ENCODE results near the gene MCRIP1. TPM values are rescaled to one million over a fixed set of nuclear protein-coding genes. Genes with fewer than 3 reads are reported as not detected.

MCRIP1 gene
- polyA plus RNA-seq, 1 donor (not counting 4 experiments of a cell fraction or from before 2014, with no cell fraction given) = 17.7 TPM

DNA sequence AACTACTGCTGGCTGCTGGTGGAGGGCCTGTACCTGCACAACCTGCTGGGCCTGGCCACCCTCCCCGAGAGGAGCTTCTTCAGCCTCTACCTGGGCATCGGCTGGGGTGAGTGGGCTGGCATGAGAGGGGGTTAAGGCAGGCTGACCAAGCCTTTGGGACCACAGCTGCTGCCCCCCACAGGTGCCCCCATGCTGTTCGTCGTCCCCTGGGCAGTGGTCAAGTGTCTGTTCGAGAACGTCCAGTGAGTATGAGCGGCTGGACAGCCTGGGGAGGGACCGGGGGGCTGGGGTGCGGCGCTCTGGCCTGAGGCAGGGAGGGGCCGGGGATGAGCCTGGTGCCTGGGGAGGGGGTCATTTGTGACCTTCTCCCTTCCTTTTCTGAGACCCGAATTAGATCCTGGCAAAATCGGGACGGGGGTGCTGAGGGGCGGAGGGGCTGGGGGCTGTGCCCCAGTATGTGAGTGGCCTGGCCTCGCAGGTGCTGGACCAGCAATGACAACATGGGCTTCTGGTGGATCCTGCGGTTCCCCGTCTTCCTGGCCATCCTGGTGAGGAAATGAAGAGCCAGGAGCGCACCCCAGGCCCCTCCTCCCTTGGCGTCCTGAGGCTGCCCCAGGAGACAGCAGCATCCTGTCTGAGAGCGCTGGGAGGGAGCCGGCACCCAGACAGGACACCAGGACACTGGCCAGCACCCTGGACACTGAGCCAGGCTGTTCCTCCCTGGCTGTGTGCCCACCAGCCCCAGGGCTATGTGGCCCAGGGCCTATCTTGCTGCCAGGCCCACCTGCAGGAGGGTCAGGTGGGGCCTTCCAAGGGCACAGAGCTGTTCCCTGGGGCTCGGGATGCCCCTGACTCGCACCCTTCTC is 21.2 kb downstream of the MCRIP1 start:
- Histone ChIP-seq H3K36me3 (ENCODE audit: control insufficient read depth in 2 of 2, extremely low read depth in 1 of 2, insufficient read depth in 2 of 2, low read length in 2 of 2) (no peaks in the 10 kb centered on the region), H3K27ac (ENCODE audit: control insufficient read depth, insufficient read depth, low read length) (no peak overlapping the region), H3K4me2 (ENCODE audit: control insufficient read depth, extremely low read depth, insufficient read depth, low read depth, low read length) (no peak overlapping the region), H3K9ac (ENCODE audit: control insufficient read depth, extremely low read depth, insufficient read depth, low read length) (no peak overlapping the region), H3K9me1 (ENCODE audit: control insufficient read depth, extremely low read depth, insufficient read depth, low read length) (no peaks in the 10 kb centered on the region), H2AFZ (ENCODE audit: control insufficient read depth, low read length) (no peak overlapping the region), H3K27me3 (ENCODE audit: control insufficient read depth, extremely low read depth, insufficient read depth, low read length) (peaks cover 26% of the 10 kb centered on the region), H3K4me3 (ENCODE audit: control insufficient read depth in 2 of 3, extremely low read depth in 1 of 3, insufficient read depth in 2 of 3, low read depth in 1 of 3, low read length in 3 of 3) (no peak overlapping the region), H3K4me1 (ENCODE audit: control insufficient read depth, extremely low read depth, insufficient read depth, low read length) (no peaks in the 10 kb centered on the region), H3K9me3 (ENCODE audit: control insufficient read depth, low read depth, low read length) (no peaks in the 10 kb centered on the region), H4K20me1 (ENCODE audit: control insufficient read depth, extremely low read depth, insufficient read depth, low read length) (no peaks in the 10 kb centered on the region), H3K79me2 (ENCODE audit: control insufficient read depth, insufficient read depth, low read length) (no peaks in the 10 kb centered on the region)
- DNase-seq (ENCODE audit: low read depth, low spot score) (no peak), FAIRE-seq (no peak)
- dilution Hi-C loops (cut with MboI; ENCODE audit: extremely low pct_ligation_motif_present, low sequenced_read_pairs) = no loop called here
- no peak for TF ChIP-seq CTCF (optimal IDR thresholded peaks at IDR 0.05 in 1 of 3, IDR thresholded peaks at IDR 0.05 in 1 of 3, conservative IDR thresholded peaks at IDR 0.05 in 1 of 3; ENCODE audit: extremely low read depth in 1 of 3, insufficient read depth in 2 of 3, low read length in 3 of 3)
- TF ChIP-seq EZH2 (IDR thresholded peaks at IDR 0.05; ENCODE audit: low read length) = no peak

DNA sequence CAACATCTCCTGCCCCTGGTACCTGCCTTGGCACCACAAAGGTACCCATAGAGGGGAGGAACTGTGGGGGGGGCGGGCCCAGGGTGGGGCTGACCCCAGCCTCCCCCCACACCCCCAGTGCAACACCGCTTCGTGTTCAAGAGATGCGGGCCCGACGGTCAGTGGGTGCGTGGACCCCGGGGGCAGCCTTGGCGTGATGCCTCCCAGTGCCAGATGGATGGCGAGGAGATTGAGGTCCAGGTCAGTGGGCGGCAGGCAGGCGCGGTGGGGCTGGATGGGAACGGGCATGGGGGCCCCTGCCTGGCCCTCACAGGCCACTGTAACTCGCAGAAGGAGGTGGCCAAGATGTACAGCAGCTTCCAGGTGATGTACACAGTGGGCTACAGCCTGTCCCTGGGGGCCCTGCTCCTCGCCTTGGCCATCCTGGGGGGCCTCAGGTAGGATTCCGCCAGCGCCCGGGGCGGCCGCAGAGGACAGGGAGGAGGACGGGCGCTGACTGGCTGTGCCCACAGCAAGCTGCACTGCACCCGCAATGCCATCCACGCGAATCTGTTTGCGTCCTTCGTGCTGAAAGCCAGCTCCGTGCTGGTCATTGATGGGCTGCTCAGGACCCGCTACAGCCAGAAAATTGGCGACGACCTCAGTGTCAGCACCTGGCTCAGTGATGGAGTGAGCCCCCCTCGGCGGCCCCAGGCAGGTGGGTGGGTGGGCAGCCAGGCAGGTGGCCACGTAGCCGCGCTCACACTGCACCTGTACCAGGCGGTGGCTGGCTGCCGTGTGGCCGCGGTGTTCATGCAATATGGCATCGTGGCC is 22.0 kb downstream of the MCRIP1 start:
- H3K27ac ChIP-seq (ENCODE audit: control insufficient read depth, insufficient read depth, low read length) = no peak overlapping the region
- peaks cover 33% of the 10 kb centered on the region for H3K27me3 ChIP-seq (ENCODE audit: control insufficient read depth, extremely low read depth, insufficient read depth, low read length)
- H3K4me2 ChIP-seq (ENCODE audit: control insufficient read depth, extremely low read depth, insufficient read depth, low read depth, low read length) = no peak overlapping the region
- FAIRE-seq = no peak
- H3K4me3 ChIP-seq (ENCODE audit: control insufficient read depth in 2 of 3, extremely low read depth in 1 of 3, insufficient read depth in 2 of 3, low read depth in 1 of 3, low read length in 3 of 3) = no peak overlapping the region
- H3K9me3 ChIP-seq (ENCODE audit: control insufficient read depth, low read depth, low read length) = no peaks in the 10 kb centered on the region
- no peaks in the 10 kb centered on the region for H3K4me1 ChIP-seq (ENCODE audit: control insufficient read depth, extremely low read depth, insufficient read depth, low read length)
- no peak overlapping the region for H2AFZ ChIP-seq (ENCODE audit: control insufficient read depth, low read length)
- dilution Hi-C loops (cut with MboI; ENCODE audit: extremely low pct_ligation_motif_present, low sequenced_read_pairs) = no loop called here
- no peak overlapping the region for H3K9ac ChIP-seq (ENCODE audit: control insufficient read depth, extremely low read depth, insufficient read depth, low read length)
- no peak for DNase-seq (ENCODE audit: low read depth, low spot score)
- H3K36me3 ChIP-seq (ENCODE audit: control insufficient read depth in 2 of 2, extremely low read depth in 1 of 2, insufficient read depth in 2 of 2, low read length in 2 of 2) = no peaks in the 10 kb centered on the region
- H4K20me1 ChIP-seq (ENCODE audit: control insufficient read depth, extremely low read depth, insufficient read depth, low read length) = no peaks in the 10 kb centered on the region
- no peak for TF ChIP-seq EZH2 (IDR thresholded peaks at IDR 0.05; ENCODE audit: low read length)
- TF ChIP-seq CTCF (optimal IDR thresholded peaks at IDR 0.05 in 1 of 3, IDR thresholded peaks at IDR 0.05 in 1 of 3, conservative IDR thresholded peaks at IDR 0.05 in 1 of 3; ENCODE audit: extremely low read depth in 1 of 3, insufficient read depth in 2 of 3, low read length in 3 of 3) = no peak
- H3K9me1 ChIP-seq (ENCODE audit: control insufficient read depth, extremely low read depth, insufficient read depth, low read length) = no peaks in the 10 kb centered on the region
- H3K79me2 ChIP-seq (ENCODE audit: control insufficient read depth, insufficient read depth, low read length) = no peaks in the 10 kb centered on the region
